ENCODE results near the gene LPCAT1.
"Not testable (repeated sequence)": the region's sequence is repeated elsewhere in the genome, so short reads cannot be mapped to it uniquely, and the experiment has no call there.

Gene LPCAT1

DNA sequence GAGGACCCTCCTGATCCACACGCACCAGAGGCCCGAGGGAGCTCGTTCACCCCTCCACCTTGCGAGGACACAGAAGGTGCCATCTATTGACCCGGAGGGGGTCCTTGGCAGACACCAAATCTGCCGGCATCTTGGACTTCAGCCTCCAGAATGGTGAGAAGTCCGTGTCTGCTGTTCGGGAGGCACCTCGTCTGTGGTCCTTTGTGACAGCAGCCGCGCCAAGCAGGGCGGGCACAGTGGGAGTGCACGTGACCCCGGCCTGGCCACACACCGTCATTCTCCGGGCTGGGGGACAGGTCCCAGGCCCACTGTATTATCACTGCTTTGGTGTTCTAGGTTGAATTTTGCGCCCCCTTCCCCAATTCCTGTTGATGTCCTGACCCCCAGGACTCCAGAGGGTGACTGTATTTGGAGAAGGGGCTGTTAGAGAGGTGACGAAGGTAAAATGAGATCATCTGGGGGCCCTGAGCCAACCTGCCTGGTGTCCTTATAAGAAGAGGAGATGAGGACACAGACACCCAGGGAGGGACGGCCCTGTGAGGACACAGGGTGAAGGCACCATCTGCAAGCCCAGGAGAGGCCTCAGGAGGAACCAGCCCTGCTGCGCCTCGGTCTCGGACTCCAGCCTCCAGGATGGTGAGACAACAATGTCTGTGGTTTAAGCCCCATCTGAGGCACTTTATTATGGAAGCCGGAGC, 15.7 kb downstream of the LPCAT1 start:
- DNase-seq (ENCODE audit: low read depth), result no peak
- TF ChIP-seq, protein P1, sequence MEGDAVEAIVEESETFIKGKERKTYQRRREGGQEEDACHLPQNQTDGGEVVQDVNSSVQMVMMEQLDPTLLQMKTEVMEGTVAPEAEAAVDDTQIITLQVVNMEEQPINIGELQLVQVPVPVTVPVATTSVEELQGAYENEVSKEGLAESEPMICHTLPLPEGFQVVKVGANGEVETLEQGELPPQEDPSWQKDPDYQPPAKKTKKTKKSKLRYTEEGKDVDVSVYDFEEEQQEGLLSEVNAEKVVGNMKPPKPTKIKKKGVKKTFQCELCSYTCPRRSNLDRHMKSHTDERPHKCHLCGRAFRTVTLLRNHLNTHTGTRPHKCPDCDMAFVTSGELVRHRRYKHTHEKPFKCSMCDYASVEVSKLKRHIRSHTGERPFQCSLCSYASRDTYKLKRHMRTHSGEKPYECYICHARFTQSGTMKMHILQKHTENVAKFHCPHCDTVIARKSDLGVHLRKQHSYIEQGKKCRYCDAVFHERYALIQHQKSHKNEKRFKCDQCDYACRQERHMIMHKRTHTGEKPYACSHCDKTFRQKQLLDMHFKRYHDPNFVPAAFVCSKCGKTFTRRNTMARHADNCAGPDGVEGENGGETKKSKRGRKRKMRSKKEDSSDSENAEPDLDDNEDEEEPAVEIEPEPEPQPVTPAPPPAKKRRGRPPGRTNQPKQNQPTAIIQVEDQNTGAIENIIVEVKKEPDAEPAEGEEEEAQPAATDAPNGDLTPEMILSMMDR (conservative IDR thresholded peaks at IDR 0.05; ENCODE audit: low read length), result no peak
- H3K4me3 ChIP-seq (ENCODE audit: low read length), result no peak overlapping the region

- DNase-seq (ENCODE audit: low read depth), result no peak
- TF ChIP-seq, protein P1 (conservative IDR thresholded peaks at IDR 0.05; ENCODE audit: low read length), result no peak
- no peak overlapping the region for H3K4me3 ChIP-seq (ENCODE audit: low read length)
Measured at GRCh38 chr5:1507457-1507856, 16.3 kb downstream of the LPCAT1 start.

DNA sequence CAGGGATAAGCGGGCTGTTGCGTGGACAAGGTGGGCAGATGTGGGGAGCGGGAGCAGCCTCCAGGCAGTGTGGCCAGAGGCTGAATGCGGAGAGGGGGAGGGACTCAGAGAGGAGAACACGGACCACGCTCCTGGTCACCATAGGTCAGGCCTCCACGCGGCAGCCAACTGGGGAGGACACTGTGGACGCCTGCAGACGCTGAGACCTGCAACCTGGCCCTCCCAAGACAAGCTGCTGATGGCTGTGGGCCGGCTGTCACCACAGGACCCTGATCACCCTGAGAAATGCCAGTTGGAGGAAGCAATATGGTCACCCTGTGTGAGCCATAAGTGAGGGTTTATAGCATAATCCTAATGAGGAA, 16.8 kb downstream of the LPCAT1 start:
- H3K4me3 ChIP-seq (ENCODE audit: low read length), result no peak overlapping the region
- TF ChIP-seq, protein P1 (conservative IDR thresholded peaks at IDR 0.05; ENCODE audit: low read length), result no peak
- DNase-seq (ENCODE audit: low read depth), result no peak

- no peak overlapping the region for H3K4me3 ChIP-seq (ENCODE audit: low read length)
- TF ChIP-seq, protein P1 (conservative IDR thresholded peaks at IDR 0.05; ENCODE audit: low read length), result no peak
Measured at GRCh38 chr5:1506242-1507013, 17.3 kb downstream of the LPCAT1 start.

GRCh38 chr5:1505506-1506241, 18.1 kb downstream of the LPCAT1 start:
- TF ChIP-seq, protein P1 (conservative IDR thresholded peaks at IDR 0.05; ENCODE audit: low read length), result no peak

More at GRCh38 chr5:1506242-1507013, 17.3 kb downstream of the LPCAT1 start:
- no peak for DNase-seq (ENCODE audit: low read depth)

GRCh38 chr5:1505089-1505488, 18.7 kb downstream of the LPCAT1 start:
- DNase-seq (ENCODE audit: low read depth); H3K4me3 ChIP-seq (ENCODE audit: low read length): not testable (repeated sequence)

More at GRCh38 chr5:1505506-1506241, 18.1 kb downstream of the LPCAT1 start:
- H3K4me3 ChIP-seq (ENCODE audit: low read length), result no peak overlapping the region
- peak; percentile 12 for DNase-seq (ENCODE audit: low read depth)

- H3K4me3 ChIP-seq (ENCODE audit: low read length), result no peak overlapping the region
Measured at GRCh38 chr5:1504617-1505016, 19.1 kb downstream of the LPCAT1 start.

More at GRCh38 chr5:1504617-1505016, 19.1 kb downstream of the LPCAT1 start:
- DNase-seq (ENCODE audit: low read depth), result no peak
- TF ChIP-seq, protein P1 (conservative IDR thresholded peaks at IDR 0.05; ENCODE audit: low read length), result no peak
